OCI-LY3 (cell line): ENCODE results near the gene ATP6V1G2.

Experiments used
- H2AFZ ChIP-seq: fragments of 200-600, 300-600 bp; shearing (Covaris generic); 2 replicates; pipeline ENCODE4 v1.6.0; 2014; ENCODE audit warnings: antibody characterized with exemption, low read depth, low read length
- H3K27ac ChIP-seq: fragments of 200-600, 300-600 bp; sonication (generic); 2 replicates; pipeline ENCODE4 v1.5.1; 2014; ENCODE audit warnings: mild to moderate bottlenecking, low read length, moderate library complexity, mixed read lengths
- H3K27me3 ChIP-seq: fragments of 200-600, 300-600 bp; sonication (generic); 2 replicates; pipeline ENCODE4 v1.6.1; 2014; ENCODE audit warnings: low read depth, low read length, mixed read lengths
- H3K36me3 ChIP-seq: fragments of 200-600, 300-600 bp; sonication (generic); replicated peaks from 2 replicates; pipeline ENCODE3; 2014; ENCODE audit warnings: low read depth, low read length, mixed read lengths
- H3K4me1 ChIP-seq: fragments of 300-600, 200-600 bp; sonication (generic); 2 replicates; pipeline ENCODE4 v1.6.1; 2014; ENCODE audit warnings: low read length, mixed read lengths
- H3K4me2 ChIP-seq: fragments of 200-600, 300-600 bp; sonication (generic); 2 replicates; pipeline ENCODE4 v1.6.1; 2014; ENCODE audit warnings: low read length, mixed read lengths
- H3K4me3 ChIP-seq: fragments of 300-600, 200-600 bp; sonication (generic); 2 replicates; pipeline ENCODE4 v1.5.1; 2014; ENCODE audit warnings: antibody characterized with exemption, mild to moderate bottlenecking, low read length, moderate library complexity
- H3K79me2 ChIP-seq: fragments of 300-600, 200-600 bp; shearing (Covaris generic); 2 replicates; pipeline ENCODE4 v1.6.1; 2014; ENCODE audit warnings: mild to moderate bottlenecking, low read length, mixed read lengths
- H3K9ac ChIP-seq: fragments of 300-600, 200-600 bp; shearing (Covaris generic); 2 replicates; pipeline ENCODE4 v1.6.0; 2014; ENCODE audit warnings: mild to moderate bottlenecking, low read length, moderate library complexity
- H3K9me3 ChIP-seq: fragments of 200-600, 300-600 bp; shearing (Covaris generic); 2 replicates; pipeline ENCODE4 v1.6.1; 2014; ENCODE audit warnings: low read length, mixed read lengths; ENCODE audit not compliant: insufficient read depth
- H4K20me1 ChIP-seq: fragments of 200-600, 300-600 bp; sonication (generic); 2 replicates; pipeline ENCODE4 v1.6.1; 2016; ENCODE audit warnings: low read length, mixed read lengths; ENCODE audit not compliant: insufficient read depth
- EZH2phosphoT487 ChIP-seq: fragments of 200-600 bp; shearing (Covaris generic); IDR thresholded peaks from 2 replicates; pipeline ENCODE4 v1.6.1; 2018; ENCODE audit warnings: antibody characterized with exemption, mixed run types, low read depth
- TF ChIP-seq, protein P1 (sequence below): fragments of 200-600, 300-600 bp; sonication (generic); IDR thresholded peaks from 2 replicates; pipeline ENCODE4 v1.5.1; 2014; ENCODE audit warnings: antibody characterized with exemption, low read length, low read depth

ATP6V1G2 gene

DNA sequence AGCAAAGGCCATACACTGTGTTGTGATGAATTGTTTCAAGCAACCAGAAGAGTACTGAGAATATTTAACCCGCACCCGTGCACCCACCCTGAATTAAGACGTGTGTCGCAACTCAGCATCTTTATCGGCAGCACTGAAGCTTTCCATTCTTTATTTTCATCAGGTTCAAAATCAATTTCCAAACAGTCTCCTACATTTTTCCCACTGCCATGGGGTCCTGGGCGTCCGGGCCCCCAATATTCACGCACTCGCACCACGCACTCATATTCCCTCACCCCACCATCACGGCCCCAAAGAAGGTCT is 34.0 kb upstream of the ATP6V1G2 start:
- Histone ChIP-seq H3K4me3 (peak overlapping the region; percentile 98), H3K27me3 (no peaks in the 10 kb centered on the region), H2AFZ (no peak overlapping the region), H3K27ac (peak overlapping the region; percentile 100), H3K9ac (peak overlapping the region; percentile 94), H3K79me2 (peaks cover 82% of the 10 kb centered on the region), H3K36me3 (peaks cover 46% of the 10 kb centered on the region), H4K20me1 (peaks cover 26% of the 10 kb centered on the region), H3K9me3 (no peaks in the 10 kb centered on the region), H3K4me2 (peak overlapping the region; percentile 100), H3K4me1 (peaks cover 46% of the 10 kb centered on the region)
- TF ChIP-seq, protein P1, sequence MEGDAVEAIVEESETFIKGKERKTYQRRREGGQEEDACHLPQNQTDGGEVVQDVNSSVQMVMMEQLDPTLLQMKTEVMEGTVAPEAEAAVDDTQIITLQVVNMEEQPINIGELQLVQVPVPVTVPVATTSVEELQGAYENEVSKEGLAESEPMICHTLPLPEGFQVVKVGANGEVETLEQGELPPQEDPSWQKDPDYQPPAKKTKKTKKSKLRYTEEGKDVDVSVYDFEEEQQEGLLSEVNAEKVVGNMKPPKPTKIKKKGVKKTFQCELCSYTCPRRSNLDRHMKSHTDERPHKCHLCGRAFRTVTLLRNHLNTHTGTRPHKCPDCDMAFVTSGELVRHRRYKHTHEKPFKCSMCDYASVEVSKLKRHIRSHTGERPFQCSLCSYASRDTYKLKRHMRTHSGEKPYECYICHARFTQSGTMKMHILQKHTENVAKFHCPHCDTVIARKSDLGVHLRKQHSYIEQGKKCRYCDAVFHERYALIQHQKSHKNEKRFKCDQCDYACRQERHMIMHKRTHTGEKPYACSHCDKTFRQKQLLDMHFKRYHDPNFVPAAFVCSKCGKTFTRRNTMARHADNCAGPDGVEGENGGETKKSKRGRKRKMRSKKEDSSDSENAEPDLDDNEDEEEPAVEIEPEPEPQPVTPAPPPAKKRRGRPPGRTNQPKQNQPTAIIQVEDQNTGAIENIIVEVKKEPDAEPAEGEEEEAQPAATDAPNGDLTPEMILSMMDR = no peak
- no peak for TF ChIP-seq EZH2phosphoT487

DNA sequence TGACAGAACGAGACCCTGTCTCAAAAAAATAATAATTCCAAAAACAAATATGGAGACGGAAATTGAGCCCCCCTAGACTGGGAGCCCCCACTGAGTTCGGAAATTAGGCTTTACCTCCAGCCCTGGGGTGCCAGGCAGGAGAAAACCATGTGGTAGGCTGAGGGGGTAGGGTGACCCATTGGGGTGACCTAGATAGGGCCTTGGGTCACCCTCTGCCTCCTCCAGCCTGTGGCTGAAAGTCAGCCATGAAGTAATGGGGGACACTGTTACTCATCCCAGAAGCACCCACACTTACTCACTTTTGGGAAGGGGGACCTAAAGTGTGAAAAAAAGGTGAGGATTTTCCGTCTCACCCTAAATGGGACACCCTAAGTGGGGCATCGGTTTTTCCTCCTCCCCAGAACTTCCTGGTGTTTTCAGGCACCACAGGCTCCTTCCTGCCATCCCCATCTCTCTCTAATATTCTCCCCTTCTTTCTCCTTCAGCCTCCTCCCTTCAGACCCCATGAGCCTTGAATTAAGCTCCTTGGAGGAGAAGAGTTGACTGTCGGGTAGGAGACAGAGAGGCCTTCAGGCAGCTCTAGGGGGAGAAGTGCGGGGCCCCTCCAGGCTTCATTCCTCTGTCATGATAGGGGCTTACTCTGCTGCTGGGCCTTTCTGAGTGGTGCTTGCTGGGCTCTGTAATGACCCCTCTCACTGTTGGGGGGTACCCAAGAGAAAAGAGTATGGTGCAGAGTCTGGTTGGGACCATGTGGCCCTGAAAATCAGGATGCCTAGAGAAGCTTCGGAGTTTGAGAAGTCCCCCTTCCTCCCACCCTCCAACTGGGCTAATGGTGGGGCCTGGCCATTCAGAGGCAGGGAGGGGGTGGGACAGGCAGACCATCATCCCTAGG is 33.4 kb upstream of the ATP6V1G2 start:
- H3K27ac ChIP-seq = peak overlapping the region; percentile 100
- H3K9me3 ChIP-seq = no peaks in the 10 kb centered on the region
- peak overlapping the region; percentile 100 for H3K4me2 ChIP-seq
- H3K36me3 ChIP-seq = peaks cover 46% of the 10 kb centered on the region
- H4K20me1 ChIP-seq = peaks cover 26% of the 10 kb centered on the region
- peak overlapping the region; percentile 98 for H3K4me3 ChIP-seq
- H3K27me3 ChIP-seq = no peaks in the 10 kb centered on the region
- TF ChIP-seq, protein P1 = no peak
- TF ChIP-seq EZH2phosphoT487 = no peak
- peaks cover 88% of the 10 kb centered on the region for H3K79me2 ChIP-seq
- peaks cover 43% of the 10 kb centered on the region for H3K4me1 ChIP-seq
- no peak overlapping the region for H2AFZ ChIP-seq
- peak overlapping the region; percentile 94 for H3K9ac ChIP-seq

DNA sequence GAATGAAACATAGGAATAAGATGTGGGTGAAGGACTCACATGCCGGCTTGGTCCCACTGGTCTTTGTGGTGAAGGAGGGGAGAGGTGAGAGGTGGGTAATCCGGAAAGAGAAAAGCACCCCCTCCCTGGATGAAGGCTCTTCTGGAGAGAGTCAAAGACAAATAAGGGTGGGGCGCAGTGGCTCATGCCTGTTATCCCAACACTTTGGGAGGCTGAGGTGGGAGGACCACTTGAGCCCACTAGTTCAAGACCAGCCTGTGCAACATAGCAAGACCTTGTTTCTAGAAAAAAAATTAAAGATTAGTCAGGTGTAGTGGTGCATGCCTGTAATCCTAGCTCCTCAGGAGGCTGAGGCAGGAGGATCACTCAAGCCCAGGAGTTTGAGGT is 32.7 kb upstream of the ATP6V1G2 start:
- no peaks in the 10 kb centered on the region for H3K27me3 ChIP-seq
- peak overlapping the region; percentile 100 for H3K27ac ChIP-seq

More for the DNA sequence above, 32.7 kb upstream of the ATP6V1G2 start:
- H3K79me2 ChIP-seq = peaks cover 94% of the 10 kb centered on the region
- H3K9me3 ChIP-seq = no peaks in the 10 kb centered on the region
- H4K20me1 ChIP-seq = peaks cover 26% of the 10 kb centered on the region
- peaks cover 46% of the 10 kb centered on the region for H3K36me3 ChIP-seq
- H2AFZ ChIP-seq = no peak overlapping the region
- H3K4me3 ChIP-seq = peak overlapping the region; percentile 98
- H3K4me1 ChIP-seq = peaks cover 44% of the 10 kb centered on the region
- peak overlapping the region; percentile 94; the same call in 1 of the 2 replicates for H3K9ac ChIP-seq
- TF ChIP-seq, protein P1 = no peak
- TF ChIP-seq EZH2phosphoT487 = no peak
- H3K4me2 ChIP-seq = peak overlapping the region; percentile 100
